Activated CD8-positive, alpha-beta memory T cell treated with anti-CD3 and anti-CD28 coated beads for 1 hour (primary cell): ENCODE measurements around the gene ELP1.
"Not testable (repeated sequence)": the region's sequence is repeated elsewhere in the genome, so short reads cannot be mapped to it uniquely, and the experiment has no call there.

Experiments used
- DNase-seq, 2 donors: peaks; one replicate each; pipeline ENCODE4 v3.0.0-alpha.2; 2020; ENCODE audit warnings: low read depth in 1 of 2; ENCODE audit errors: extremely low read depth in 1 of 2

Gene ELP1

GRCh38 chr9:108934323-108934893 is 484 bp upstream of the ELP1 start, which contains the start of gene ABITRAM:
ABITRAM (plus strand) TSS chr9:108934400; CDS start chr9:108934487, 87 bp downstream.
- peak; percentile 38 to 70 for DNase-seq

GRCh38 chr9:108933231-108933717 is 650 bp downstream of the ELP1 start:
- no peak for DNase-seq

GRCh38 chr9:108928386-108928785 is 5.5 kb downstream of the ELP1 start:
- no peak for DNase-seq

- DNase-seq = no peak
Measured at GRCh38 chr9:108924466-108924865, 9.5 kb downstream of the ELP1 start.

GRCh38 chr9:108921200-108921599 is 12.7 kb downstream of the ELP1 start:
- no peak for DNase-seq

GRCh38 chr9:108920401-108920800 is 13.5 kb downstream of the ELP1 start:
- DNase-seq = not testable (repeated sequence)

- DNase-seq = no peak
Measured at GRCh38 chr9:108919517-108919916, 14.4 kb downstream of the ELP1 start.

GRCh38 chr9:108913391-108913790 is 20.5 kb downstream of the ELP1 start:
- no peak for DNase-seq

- no peak for DNase-seq
Measured at GRCh38 chr9:108911820-108912219, 22.1 kb downstream of the ELP1 start.

GRCh38 chr9:108910914-108911313 is 23.0 kb downstream of the ELP1 start:
- no peak for DNase-seq

- no peak for DNase-seq
Measured at GRCh38 chr9:108910402-108910801, 23.5 kb downstream of the ELP1 start.

GRCh38 chr9:108905494-108905893 is 28.4 kb downstream of the ELP1 start:
- DNase-seq = no peak

GRCh38 chr9:108904161-108904560 is 29.8 kb downstream of the ELP1 start:
- no peak for DNase-seq

GRCh38 chr9:108903420-108904103 is 30.4 kb downstream of the ELP1 start:
- DNase-seq = no peak

GRCh38 chr9:108900176-108900575 is 33.7 kb downstream of the ELP1 start:
- no peak for DNase-seq

- not testable (repeated sequence) for DNase-seq
Measured at GRCh38 chr9:108899023-108899695, 34.8 kb downstream of the ELP1 start.

- DNase-seq = no peak
Measured at GRCh38 chr9:108897324-108898096, 36.4 kb downstream of the ELP1 start.

GRCh38 chr9:108894225-108894997 is 39.5 kb downstream of the ELP1 start:
- DNase-seq = no peak

- no peak for DNase-seq
Measured at GRCh38 chr9:108889649-108890067, 44.3 kb downstream of the ELP1 start.

- not testable (repeated sequence) for DNase-seq
Measured at GRCh38 chr9:108886594-108887271, 47.2 kb downstream of the ELP1 start.
